D341Med (cell line): Measurements from ENCODE around the gene SLC35B2.

Experiments used
- DNase-seq: peaks from one replicate; pipeline ENCODE4 v3.0.0; 2012; ENCODE audit warnings: low spot score

SLC35B2 gene, protein sequence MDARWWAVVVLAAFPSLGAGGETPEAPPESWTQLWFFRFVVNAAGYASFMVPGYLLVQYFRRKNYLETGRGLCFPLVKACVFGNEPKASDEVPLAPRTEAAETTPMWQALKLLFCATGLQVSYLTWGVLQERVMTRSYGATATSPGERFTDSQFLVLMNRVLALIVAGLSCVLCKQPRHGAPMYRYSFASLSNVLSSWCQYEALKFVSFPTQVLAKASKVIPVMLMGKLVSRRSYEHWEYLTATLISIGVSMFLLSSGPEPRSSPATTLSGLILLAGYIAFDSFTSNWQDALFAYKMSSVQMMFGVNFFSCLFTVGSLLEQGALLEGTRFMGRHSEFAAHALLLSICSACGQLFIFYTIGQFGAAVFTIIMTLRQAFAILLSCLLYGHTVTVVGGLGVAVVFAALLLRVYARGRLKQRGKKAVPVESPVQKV

DNA sequence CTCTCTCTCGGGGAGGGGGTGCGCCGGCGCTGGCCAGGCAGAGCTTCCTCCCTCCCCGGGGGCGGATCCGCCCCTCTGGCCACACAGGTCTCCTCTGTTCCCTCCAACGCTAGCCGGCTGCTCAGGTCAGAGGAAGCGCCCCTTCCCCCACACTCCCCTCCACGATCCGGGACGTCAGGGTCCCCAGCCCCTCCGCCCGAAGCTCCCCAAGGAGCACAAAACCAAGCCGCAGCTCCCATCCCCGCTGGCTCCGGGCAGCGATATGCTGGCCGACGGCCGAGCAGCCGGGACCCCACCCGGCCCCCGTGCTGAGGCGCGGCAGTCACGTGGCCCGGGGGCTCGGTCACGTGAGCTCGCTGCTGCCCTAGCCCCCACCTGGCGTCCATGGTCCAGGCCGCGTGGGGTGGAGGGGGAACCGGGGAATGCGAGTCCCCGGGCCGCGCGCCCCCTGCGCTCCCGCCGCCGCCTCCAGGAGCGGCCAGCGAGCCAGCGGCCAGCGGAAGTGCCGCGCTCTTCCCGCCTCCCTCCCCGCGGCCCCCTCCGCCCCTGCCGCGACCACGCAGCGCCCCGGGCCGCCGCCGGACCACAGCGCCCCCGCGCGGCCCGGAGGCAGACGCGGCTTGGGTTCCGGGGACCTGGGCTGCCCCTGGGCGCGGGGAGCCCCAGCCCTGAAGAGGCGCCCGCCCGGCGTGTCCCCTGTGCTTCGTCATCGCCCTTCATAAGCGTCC is at the start of gene SLC35B2:
SLC35B2 (minus strand) TSS at position 504 of the 728 bp plus-strand sequence; CDS start at position 386, 118 bp downstream.
- peak; percentile 94 for DNase-seq

DNA sequence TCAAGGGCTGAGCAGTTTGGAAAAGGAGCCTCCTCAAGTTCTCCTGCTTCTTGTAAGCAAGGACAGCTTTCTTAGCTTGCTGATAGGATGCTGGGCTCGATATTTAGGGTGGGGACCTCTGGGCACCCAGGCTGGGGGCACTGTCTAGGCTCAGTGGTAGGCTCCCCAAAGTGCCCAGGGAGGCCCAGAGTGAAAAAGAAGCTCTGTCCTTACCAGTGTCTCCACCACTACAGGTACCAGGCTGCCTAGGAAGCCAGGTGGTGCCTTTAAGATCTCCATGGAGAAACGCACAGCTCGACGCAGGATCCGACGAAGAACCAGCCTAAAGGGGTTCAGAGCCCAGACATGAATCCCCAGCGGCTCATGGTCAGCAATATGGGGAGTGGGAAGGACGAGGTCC is 49.4 kb upstream of the SLC35B2 start:
- DNase-seq = no peak

DNA sequence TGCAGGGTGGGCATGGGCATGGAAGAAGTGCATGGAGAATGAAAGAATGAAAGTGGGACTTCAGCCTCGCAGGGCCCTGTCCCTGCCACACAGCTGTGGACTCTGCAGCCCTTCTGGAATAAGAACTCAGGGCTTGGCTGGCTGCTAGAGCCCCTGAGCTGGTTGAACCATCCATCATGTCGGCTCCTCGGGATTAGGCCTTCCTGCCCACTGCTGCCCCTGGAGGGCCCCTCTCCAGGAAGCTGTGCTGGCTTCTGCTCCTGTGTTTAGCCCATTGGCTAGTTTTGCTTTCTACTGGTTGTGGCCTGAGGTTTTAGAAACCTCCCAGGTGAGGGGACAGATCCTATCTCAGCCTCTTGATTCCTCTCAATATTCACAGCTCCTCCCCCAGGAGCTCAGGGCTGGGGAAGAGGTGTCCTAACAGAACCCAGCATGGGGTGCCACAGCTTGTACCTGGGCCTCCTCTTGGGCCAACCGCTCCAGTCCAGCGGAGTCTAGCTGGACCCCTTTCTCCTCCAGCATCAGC is 47.9 kb upstream of the SLC35B2 start:
- DNase-seq = no peak

DNA sequence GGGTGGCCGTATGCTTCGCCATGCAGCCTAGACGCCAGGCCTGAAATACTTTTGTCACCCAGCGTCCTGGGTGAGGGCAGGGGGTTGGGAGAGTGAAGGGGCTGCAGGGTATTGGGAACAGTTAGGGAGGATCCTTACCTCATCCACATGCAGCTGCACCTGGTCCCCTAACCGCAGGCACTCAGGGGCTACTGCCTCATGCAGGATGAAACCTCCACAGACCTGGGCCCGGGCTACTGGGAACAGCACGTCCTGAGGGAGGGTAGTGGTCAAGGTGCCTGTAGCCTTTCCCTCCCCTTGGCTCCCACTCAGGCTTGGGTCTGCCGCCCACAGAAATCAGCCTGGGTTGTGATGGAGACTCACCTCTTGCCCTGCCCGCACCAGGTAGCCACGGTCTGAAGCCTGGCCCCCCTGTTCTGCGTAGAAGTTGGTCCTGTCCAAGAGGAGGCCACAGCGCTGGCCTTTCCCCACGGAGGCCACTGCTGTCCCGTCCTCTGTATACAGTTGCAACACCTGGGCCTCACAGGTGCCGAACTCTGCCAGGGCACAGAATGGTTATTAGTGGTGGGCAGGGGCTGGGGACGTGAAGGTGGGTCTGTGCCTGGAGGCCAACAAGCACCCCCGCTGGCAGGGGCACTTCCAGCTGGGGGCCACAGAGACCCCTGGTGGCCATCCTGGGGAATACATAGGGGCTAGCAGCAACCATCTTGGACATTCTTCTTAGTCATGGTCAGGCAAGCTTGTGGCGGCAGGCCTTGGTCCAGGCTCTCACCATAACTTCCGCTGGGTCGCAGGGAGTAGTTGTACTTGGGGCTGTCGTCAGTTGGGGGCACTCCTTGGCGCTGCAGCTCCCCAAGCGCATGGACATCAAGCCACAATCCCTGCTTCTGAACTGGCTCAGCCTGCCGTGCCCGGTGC is 47.2 kb upstream of the SLC35B2 start:
- DNase-seq = peak; percentile 79

DNA sequence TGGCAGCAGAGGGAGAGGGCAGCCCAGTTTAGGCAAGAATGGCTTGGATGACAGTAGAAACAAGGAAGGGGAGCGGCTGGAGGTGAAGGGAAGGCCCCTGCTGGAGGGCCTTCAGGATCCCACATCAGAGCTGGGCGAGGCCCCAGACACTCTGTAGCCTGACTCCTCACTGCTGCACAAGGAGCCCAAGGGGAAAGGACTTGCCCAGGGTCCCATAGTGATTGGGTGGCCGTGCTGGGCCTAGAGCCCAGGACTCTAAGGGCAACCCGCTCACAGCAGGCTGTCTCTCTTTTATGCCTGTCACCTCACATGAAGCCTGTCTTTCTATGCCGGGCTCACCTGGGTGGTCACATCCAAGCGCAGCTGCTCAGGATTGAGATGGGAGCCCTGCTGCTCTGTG is 46.5 kb upstream of the SLC35B2 start:
- no peak for DNase-seq

DNA sequence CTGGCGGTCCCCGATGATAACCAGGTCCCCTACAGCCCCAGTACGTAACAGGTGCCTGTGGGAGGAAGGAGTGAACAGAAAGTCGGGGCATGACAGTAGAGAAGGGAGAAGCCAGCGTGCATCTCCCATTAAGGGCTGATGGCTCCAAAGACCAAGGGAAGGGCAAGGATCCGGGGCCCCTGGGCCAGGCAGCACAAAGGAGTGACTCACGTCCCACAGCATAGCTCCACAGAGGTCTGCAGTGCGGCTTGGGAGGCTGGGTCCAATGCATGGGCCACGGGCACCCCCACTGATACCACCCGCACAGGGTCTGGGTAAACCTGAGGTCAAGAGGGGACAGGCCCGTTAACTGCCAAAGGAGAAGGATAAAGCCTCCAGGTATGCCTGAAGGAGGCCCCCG is 45.5 kb upstream of the SLC35B2 start:
- no peak for DNase-seq

DNA sequence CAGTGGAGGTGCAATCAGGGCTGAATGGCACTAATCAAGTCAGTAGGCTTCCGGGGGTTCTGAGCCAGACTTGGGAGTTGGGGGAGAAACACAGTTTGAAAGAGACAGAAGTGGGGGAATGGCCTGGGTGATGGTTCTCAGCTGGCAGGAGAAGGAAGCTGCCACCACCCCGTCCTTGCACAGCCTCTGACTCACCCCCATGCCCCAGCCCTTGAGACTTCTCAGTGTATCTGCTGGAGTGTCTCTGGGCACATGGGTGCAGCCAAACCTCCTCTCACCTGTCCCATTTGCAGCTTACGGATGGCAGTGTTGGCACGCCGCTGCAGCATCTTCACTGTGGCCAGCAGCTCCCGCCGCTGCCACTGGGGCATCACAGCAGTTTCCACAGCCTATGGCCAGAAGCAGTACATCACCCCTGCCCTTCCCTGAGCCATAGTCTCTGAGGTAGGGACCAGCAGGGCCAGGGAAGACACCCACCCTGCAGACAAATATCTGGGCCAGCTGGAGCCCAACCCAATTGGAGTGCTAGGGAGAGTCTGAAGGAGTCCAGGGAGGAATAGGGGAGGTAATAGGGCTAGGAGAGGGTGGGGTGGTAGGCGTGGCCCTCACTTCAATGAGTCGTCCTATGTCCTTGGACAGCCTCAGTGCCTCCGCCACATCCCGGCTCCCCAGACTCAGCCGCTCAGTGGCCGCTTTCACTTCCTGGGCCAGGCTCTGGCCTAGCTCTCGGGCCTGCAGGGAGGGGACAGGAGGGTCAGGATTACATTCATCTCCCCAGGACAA is 44.6 kb upstream of the SLC35B2 start:
- no peak for DNase-seq

DNA sequence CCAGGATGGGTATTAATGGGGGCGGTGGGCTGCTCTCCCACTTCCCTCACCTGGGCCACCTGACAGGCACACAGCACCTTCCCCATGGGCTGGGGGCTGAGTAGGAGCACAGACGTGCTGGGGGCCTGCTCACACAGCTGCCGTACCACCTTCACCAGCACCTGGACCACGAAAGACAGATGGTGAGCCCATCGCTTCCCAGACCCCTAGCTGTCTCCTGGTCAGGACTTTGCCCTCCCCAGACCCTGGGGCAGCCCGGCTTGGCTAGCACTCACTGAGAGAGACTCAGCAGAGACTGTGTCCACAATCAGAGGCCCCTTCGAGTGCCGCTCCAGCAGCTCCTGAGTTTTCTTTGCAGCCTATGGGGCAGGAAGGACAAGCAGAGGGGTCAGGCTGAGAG is 43.8 kb upstream of the SLC35B2 start:
- no peak for DNase-seq

DNA sequence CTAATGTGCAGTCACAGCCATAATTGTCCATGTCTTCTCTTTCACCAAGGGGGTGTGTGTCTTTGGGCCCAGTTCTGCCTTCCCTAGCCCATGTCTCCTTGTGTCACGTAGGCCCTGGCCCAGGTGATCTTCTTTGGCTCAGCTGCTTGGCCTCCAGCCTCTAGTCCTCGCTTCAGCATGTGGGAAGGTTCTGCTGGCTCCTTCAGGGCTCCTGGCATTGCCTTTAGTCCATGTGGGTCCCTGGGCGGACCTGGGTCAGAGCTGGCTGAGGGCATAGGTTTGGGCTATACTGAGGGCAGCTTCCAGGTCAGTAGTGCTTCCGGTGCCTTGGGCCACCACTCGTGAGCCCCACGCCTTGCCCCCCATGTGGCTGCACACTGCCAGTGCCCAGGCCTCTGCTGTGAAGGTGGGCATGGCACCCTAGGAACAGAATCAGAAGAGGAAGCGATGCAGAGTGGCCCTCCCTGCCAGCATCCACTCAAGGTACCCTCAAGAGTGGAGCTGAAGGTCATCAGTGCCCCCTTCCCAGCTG is 43.0 kb upstream of the SLC35B2 start:
- DNase-seq = no peak

DNA sequence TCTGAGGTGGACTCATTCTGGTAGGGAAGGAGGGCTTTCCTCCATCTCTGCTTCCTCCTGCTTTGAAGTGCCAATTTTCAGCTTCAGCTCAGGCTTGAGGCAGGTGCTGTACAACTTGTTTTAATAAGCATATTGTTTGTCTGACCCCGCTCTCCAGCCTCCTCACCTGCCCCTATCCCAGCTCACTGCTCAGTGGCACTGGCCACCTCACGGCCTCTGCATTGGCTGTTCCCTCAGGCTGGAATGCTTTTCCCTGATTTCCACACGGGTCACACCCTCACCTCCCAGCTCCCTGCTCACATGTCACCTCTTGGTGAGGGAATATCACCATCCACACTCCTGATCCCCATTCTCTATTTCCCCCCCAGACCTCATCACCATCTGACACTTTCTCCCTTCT is 41.5 kb upstream of the SLC35B2 start:
- no peak for DNase-seq

DNA sequence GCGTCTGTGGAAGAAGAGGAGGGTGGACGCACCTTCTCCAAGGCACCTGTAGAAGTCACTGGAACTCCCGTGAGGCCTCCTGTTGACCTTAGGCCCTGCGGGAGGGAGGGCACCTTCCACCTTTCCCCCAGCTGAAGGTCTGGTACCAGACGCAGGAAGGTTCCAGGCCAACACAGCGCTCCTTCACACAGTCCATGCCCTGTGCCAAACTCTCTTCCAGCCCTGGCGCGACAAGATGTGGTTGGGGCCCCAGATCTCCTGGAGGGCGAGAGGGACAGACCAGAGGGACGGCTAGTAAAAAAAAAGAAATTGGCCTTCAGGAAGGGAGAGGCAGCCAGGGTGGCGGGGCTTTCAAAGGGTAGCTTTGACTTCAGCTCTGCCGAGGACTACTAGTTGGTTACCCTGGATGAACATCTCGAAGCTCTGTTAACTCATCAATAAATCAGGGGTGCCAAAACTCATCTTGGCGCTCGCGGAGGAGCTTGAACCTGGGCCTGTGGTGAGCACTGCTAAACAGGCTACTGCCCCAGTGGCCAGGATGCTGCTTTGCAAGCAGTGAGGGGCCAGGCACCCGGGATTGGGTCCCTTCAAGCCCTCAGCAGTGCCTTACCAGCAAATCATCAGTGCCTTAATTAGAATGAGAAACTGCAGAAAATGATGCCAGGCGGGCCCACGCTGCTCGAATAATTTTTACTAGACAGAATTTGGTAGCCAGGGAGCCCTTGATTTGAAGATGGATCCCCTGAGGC is 40.9 kb upstream of the SLC35B2 start:
- DNase-seq = no peak

DNA sequence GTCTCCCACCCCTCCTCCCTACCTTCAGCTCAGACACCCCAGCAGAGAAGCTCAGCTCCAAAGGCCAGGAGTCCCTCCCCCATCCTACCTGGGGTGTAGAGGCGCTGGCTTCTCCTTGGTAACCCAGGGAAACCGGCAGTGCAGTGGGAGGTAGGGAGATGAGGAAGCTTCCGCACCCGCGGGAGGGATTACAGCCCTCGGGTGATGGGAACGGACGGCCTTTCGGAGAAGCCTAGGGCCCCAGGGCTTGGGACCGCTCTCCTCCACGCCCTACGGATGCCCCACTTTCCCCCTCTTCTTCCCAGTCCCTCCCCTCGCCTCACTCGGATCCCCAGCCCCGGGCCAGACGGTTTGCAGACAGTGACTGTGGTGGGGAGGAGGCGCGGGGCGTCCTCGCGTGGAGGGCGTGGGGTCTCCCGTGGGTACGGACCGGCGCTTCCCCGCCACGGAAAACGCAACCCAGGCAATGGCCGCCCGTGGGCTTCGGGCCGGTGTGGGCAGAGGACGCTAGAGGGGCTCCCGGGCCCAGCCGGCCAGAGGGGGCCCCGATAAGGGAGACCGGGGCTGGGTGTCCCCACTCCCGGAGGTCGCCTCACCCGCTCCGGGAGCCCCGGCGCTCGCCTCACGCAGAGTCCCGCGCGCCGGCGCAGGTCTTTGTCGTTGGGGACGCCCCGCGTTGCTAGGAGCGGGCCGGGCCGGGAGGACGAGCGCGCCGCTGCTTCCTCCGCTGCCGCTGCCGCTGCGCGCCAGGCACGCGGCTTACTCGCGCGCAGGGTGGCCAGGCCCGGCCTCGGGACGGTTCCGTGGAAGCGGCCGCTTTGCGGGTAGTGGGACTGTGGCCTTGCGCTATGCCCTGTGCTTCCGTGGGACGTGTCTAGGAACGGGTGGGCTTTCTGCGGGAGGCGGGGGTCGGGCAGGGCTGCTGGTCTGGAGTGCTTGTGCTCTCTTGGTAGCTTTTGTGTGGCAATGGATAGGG is 40.0 kb upstream of the SLC35B2 start:
- peak; percentile 89 for DNase-seq

DNA sequence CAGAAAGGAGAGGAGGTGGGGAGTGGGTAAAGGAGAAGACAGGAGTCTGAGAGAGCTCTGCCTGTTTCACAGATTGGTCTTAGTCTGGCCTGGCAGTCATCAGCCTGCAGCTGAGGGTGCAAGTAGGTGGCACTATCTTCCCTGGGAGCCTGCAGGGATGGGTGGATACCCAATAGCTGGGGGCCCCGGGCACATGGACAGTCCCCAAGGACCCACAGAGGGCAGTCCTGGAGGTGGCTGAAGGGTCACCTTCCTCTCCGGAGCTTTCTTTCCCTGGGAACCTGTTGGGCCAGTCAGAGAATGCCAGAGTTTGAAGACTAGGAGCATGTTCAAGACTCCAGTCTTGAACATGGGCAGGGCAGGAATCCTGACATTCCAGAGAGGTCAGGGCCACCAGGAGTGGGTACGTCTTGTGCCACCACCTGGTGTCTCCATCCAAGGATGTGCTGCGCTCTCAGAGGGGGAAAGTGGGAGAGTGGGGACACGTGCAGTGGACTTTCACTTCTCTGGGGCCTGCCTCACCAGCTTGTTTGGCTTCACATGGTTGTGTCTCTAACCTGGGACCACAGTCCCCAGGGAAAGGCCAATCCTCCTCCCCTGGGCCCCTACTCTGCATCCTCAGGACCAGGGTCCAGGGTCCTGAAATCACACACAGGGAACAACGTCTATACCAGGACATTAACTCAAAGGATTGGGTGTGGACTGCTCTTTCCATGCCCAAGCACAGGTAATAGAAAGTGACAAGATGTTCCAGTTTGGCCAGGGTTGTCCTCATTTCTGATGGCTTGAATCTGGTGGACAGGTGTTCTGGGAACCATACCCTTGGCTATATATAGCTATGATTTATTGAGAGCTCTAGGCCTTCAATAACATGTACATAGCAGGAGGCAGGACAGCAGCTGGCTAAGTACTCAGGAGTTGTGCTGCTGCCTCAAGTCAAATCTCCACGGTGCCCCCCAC is 37.8 kb upstream of the SLC35B2 start:
- no peak for DNase-seq

DNA sequence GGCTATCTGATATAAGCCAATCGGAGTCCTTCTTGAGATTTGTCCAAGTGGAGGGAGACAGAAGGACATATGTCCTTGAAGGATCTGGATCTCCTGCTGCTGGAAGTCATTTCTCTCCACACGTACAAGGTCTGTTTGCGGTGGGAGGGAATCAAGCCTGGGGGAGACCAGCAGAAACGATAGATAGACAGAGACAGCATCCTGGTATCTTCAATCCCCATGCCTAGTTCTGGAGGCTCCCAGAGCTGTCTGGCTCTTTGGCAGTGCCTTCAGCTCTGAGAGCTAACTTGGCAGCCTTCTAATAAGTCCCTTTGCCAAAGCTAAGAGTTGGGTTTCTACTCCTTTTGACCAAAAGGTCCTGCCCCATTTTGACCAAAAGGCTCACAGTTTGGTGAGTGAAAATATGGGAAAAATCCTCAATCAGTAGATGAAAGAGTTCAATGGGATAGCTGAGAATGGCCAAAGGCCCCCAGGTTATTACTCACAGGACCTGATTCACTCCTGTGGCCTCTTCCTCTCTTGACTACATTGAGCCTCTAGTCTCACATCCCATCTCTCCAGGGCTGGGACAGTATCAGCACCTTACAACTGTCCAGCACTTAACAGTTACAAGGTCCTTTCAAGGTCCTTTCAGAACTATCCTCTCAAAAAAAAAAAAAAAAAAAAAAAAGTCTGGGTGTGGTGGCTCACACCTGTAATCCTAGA is 35.5 kb upstream of the SLC35B2 start:
- DNase-seq = no peak

DNA sequence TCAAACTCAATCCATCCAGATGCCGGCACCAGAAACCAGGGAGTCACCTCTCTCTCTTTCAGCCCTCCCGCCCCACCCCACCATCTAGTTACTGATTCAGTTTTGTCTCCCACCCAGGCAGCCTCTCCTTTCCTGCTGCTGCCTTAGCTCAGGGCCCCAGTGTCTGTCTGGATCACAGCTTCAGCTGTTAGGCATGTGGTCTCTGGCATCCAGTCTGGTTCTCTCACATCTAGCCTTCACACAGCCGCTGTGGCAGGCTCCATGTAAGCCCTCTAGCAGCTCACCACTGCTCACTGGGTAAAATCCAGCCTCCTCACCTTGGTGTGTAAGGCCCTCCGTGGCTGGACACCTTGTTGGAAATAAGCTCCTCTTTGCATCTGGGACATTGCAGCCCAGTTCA is 34.5 kb upstream of the SLC35B2 start:
- DNase-seq = no peak

DNA sequence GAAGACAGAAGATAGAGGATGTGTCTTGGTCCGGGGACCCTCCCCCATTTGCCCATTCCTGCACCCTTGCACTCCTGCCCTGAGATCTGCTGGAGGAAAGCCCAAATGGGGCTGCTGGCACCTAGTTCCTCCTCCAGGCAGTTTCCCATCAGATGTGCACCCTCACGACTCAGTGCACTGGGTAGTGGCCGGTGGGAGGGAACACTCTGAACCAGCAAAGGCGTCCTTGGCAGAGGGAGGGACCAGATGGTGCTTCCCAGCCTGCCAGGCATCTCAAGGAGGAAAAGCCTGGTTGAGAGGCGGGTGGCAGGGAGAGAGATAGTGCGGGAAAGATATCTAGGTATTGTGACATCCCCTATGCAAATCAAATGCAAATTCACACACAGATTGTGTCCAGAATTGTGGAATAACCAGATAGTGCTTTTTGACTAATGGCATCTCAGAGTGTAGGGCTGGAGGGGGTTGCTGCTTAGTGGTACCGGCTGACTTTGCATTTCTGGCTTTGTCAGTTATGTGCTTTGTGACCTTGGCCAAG is 32.5 kb upstream of the SLC35B2 start:
- peak; percentile 66 for DNase-seq

DNA sequence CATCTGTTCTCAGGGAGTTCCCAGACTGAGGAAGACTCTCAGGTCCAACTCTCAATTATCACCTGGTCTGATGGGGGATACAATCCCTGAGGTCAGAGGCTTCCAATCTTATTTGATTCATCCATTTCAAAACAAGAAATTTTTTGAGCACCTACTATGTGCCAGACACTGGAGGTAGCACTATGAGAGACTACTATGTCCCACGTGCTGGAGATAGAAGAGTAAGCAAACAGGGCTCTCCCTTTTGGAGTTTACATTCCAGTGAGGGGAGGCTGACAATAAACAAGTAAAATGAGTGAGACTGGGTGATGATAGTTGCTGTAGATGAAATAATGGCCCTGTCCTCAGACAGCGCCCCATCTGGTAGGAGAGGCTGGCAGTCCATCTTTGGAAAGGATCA is 29.4 kb upstream of the SLC35B2 start:
- DNase-seq = no peak
